H1 (cell line): ENCODE data around the gene LRRC49. TPM values are rescaled to one million over a fixed set of nuclear protein-coding genes. Genes with fewer than 3 reads are reported as not detected.

Experiments used
- BACH1 ChIP-seq: IDR thresholded peaks from 2 replicates; pipeline ENCODE4 v1.6.1; 2012; ENCODE audit warnings: low read length, improper control_type of control experiment
- E2F6 ChIP-seq: IDR thresholded peaks from 2 replicates; pipeline ENCODE4 v1.6.1; 2012; ENCODE audit warnings: inconsistent platforms
- EP300 ChIP-seq, 2 experiments: IDR thresholded peaks; 1 replicate in 1 of 2; 2 replicates in 1 of 2; pipeline ENCODE4 v1.6.1; 2011 to 2012; ENCODE audit warnings: low read depth in 2 of 2, low read length in 2 of 2, mild to moderate bottlenecking in 2 of 2, borderline replicate concordance in 1 of 2, inconsistent platforms in 1 of 2, moderate library complexity in 1 of 2
- HDAC2 ChIP-seq, 2 experiments: fragments of 300-600 bp in 1 of 2; sonication (generic) in 1 of 2; IDR thresholded peaks; 2 replicates each; pipeline ENCODE4 v1.6.1; 2011 to 2012; ENCODE audit warnings: low read depth in 2 of 2, low read length in 2 of 2, mild to moderate bottlenecking in 2 of 2, moderate library complexity in 2 of 2, borderline replicate concordance in 1 of 2, inconsistent platforms in 1 of 2
- HDAC6 ChIP-seq: IDR thresholded peaks from one replicate; pipeline ENCODE4 v1.7.1; 2012; ENCODE audit warnings: low read depth, mild to moderate bottlenecking, inconsistent platforms, low read length, moderate library complexity
- KDM4A ChIP-seq: IDR thresholded peaks from one replicate; pipeline ENCODE4 v1.7.1; 2012; ENCODE audit warnings: low read depth, mild to moderate bottlenecking, moderate library complexity, low read length, inconsistent platforms; ENCODE audit not compliant: severe bottlenecking
- KDM5A ChIP-seq: fragments of 200-600 bp; IDR thresholded peaks from 2 replicates; pipeline ENCODE4 v1.7.1; 2012; ENCODE audit warnings: mild to moderate bottlenecking, low read length, inconsistent platforms, mixed read lengths
- MAFK ChIP-seq: IDR thresholded peaks from 2 replicates; pipeline ENCODE4 v1.6.1; 2012; ENCODE audit warnings: low read depth, mild to moderate bottlenecking, improper control_type of control experiment, low read length
- PHF8 ChIP-seq: fragments of 200-600 bp; sonication (generic); conservative IDR thresholded peaks from 2 replicates; pipeline ENCODE4 v1.7.1; 2012; ENCODE audit warnings: low read depth, mild to moderate bottlenecking, inconsistent platforms, low read length, moderate library complexity
- POLR2AphosphoS5 ChIP-seq: IDR thresholded peaks from 2 replicates; pipeline ENCODE4 v1.6.1; 2011; ENCODE audit warnings: low read depth, low read length
- RBBP5 ChIP-seq: IDR thresholded peaks from 2 replicates; pipeline ENCODE4 v1.7.1; 2012; ENCODE audit warnings: low read depth, mild to moderate bottlenecking, inconsistent platforms, low read length, moderate library complexity, borderline replicate concordance
- RNF2 ChIP-seq: fragments of 200-900, 300-1000 bp; sonication (generic); IDR thresholded peaks from 2 replicates; pipeline ENCODE4 v1.7.1; 2016; ENCODE audit warnings: borderline replicate concordance, low read depth, mild to moderate bottlenecking, antibody characterized with exemption, low read length; ENCODE audit not compliant: poor library complexity, severe bottlenecking; ENCODE audit errors: missing control alignments
- SAP30 ChIP-seq: fragments of 300-600 bp; sonication (generic); IDR thresholded peaks from 2 replicates; pipeline ENCODE4 v1.7.1; 2012; ENCODE audit warnings: low read length, moderate library complexity, mild to moderate bottlenecking, inconsistent platforms; ENCODE audit not compliant: insufficient read depth, insufficient replicate concordance
- SIN3A ChIP-seq, 2 experiments: IDR thresholded peaks in 1 of 2; conservative IDR thresholded peaks in 1 of 2; 2 replicates each; pipeline ENCODE4 v1.6.1; 2011 to 2012; ENCODE audit warnings: low read length in 2 of 2, improper control_type of control experiment in 1 of 2, low read depth in 1 of 2, mild to moderate bottlenecking in 1 of 2
- SIX5 ChIP-seq: IDR thresholded peaks from 2 replicates; pipeline ENCODE4 v1.6.1; 2011; ENCODE audit warnings: mild to moderate bottlenecking, low read depth, low read length
- TAF1 ChIP-seq: IDR thresholded peaks from 2 replicates; pipeline ENCODE4 v1.6.1; 2011; ENCODE audit warnings: mild to moderate bottlenecking, low read depth, low read length
- TAF7 ChIP-seq: optimal IDR thresholded peaks from 2 replicates; pipeline ENCODE3; 2011; ENCODE audit warnings: low read depth, mild to moderate bottlenecking, inconsistent platforms, low read length, moderate library complexity, borderline replicate concordance
- TCF12 ChIP-seq: IDR thresholded peaks from 2 replicates; pipeline ENCODE4 v1.6.1; 2011; ENCODE audit warnings: low read depth, mild to moderate bottlenecking, low read length
- TEAD4 ChIP-seq: IDR thresholded peaks from 2 replicates; pipeline ENCODE4 v1.6.1; 2012; ENCODE audit warnings: low read depth, low read length, inconsistent platforms, mixed read lengths
- YY1 ChIP-seq: IDR thresholded peaks from 2 replicates; pipeline ENCODE4 v1.6.1; 2011; ENCODE audit warnings: low read depth, mild to moderate bottlenecking, low read length
- ZNF274 ChIP-seq: IDR thresholded peaks from 2 replicates; pipeline ENCODE4 v1.7.0; 2012; ENCODE audit warnings: low read length, borderline replicate concordance; ENCODE audit errors: extremely low read depth
- polyA plus RNA-seq, 7 experiments: library from polyadenylated mRNA; depleted of rRNA in 3 of 7; stranded (reverse) in 5 of 7; unstranded in 2 of 7; fragments of >200 nt in 5 of 7; fragments of 200-250 nt in 2 of 7; gene quantifications; 1 replicate in 5 of 7; 2 replicates in 1 of 7; 4 replicates in 1 of 7; pipeline versions ENCODE4 v1.2.1 to v1.2.3, GENCODE V29; 2011 to 2013; ENCODE audit warnings: missing spikeins in 2 of 7, mixed read lengths in 2 of 7
- total RNA-seq: library from RNA; stranded (reverse); fragmentation: NEBNext Ultra II Directional; extraction: Animal tissue kit (Norgen Biotek cat#: 25700); gene quantifications from 2 replicates; pipeline ENCODE4 v1.2.1, GENCODE V29; 2021

The LRRC49 gene
- total and polyA plus RNA-seq, 2 of the 8 experiments (the other 6 are each of a cell fraction or from before 2014, with no cell fraction given), result 5.0 to 10.4 TPM

GRCh38 chr15:70892002-70892911 lies at the start of gene LRRC49, which contains the start of gene THAP10 (continued):
- TF ChIP-seq TEAD4, result 0 out of 2 replicates have a peak, but pooled peaks have one; percentile 7
- TF ChIP-seq KDM4A, result peak; percentile 84
- TF ChIP-seq RBBP5, result peak; percentile 96
- peak; percentile 66; the same call in 1 of the 2 replicates for TF ChIP-seq E2F6
- peak; percentile 78 for TF ChIP-seq PHF8
- TF ChIP-seq KDM5A, result peak; percentile 74; the same call in 1 of the 2 replicates
- 0 out of 3 replicates have a peak, but pooled peaks of 1 of the 2 experiments have one; percentile 13 for TF ChIP-seq EP300 (IDR thresholded peaks at IDR 0.05; ENCODE audit: borderline replicate concordance in 1 of 2, low read depth in 2 of 2, low read length in 2 of 2)
- TF ChIP-seq RNF2, result no peak
- TF ChIP-seq TCF12, result 0 out of 2 replicates have a peak, but pooled peaks have one; percentile 60
- 0 out of 2 replicates have a peak, but pooled peaks have one; percentile 20 for TF ChIP-seq SIX5
- peak; percentile 81 for TF ChIP-seq TAF7
- TF ChIP-seq ZNF274, result no peak
- TF ChIP-seq YY1, result peak; percentile 81
- TF ChIP-seq SAP30, result peak; percentile 37
- TF ChIP-seq MAFK, result no peak
- TF ChIP-seq HDAC2 (IDR thresholded peaks at IDR 0.05; ENCODE audit: borderline replicate concordance in 1 of 2, low read depth in 2 of 2, low read length in 2 of 2), result peak; percentile 86 to 95; a peak in 3 of 4 replicates
- no peak for TF ChIP-seq BACH1
- TF ChIP-seq SIN3A (conservative IDR thresholded peaks at IDR 0.05 in 1 of 2, IDR thresholded peaks at IDR 0.05 in 1 of 2; ENCODE audit: low read depth in 1 of 2, low read length in 2 of 2), result peak; percentile 54 to 90; a peak in 2 of 4 replicates
- peak; percentile 56 for TF ChIP-seq POLR2AphosphoS5
- peak; percentile 70 for TF ChIP-seq TAF1
- TF ChIP-seq HDAC6, result no peak
